ENCODE data around the gene STOX1. TPM values are rescaled to one million over a fixed set of nuclear protein-coding genes. Genes with fewer than 3 reads are reported as not detected.
"Not testable (repeated sequence)": the region's sequence is repeated elsewhere in the genome, so short reads cannot be mapped to it uniquely, and the experiment has no call there.

Gene STOX1
- total RNA-seq, 1 donor from 2014 or later: 2.5 TPM

- TF ChIP-seq CTCF (IDR thresholded peaks at IDR 0.05): no peak
- no peaks in the 10 kb centered on the region for H3K4me1 ChIP-seq
- no peaks in the 10 kb centered on the region for H3K27me3 ChIP-seq (ENCODE audit: low read depth)
- intact Hi-C loops (cut with DNase I): no loop called here
- no peak overlapping the region for H3K27ac ChIP-seq
- no peaks in the 10 kb centered on the region for H3K9me3 ChIP-seq
- no peak overlapping the region for H3K4me3 ChIP-seq
- DNase-seq (no peak), ATAC-seq (no peak)
- peaks cover 93% of the 10 kb centered on the region for H3K36me3 ChIP-seq
Measured at GRCh38 chr10:68934994-68935393, 107.7 kb downstream of the STOX1 start.

- ATAC-seq (no peak), DNase-seq (no peak)
- TF ChIP-seq CTCF (IDR thresholded peaks at IDR 0.05): no peak
- intact Hi-C loops (cut with DNase I): no loop called here
- H3K4me3 ChIP-seq: no peak overlapping the region
- no peaks in the 10 kb centered on the region for H3K9me3 ChIP-seq
- H3K27ac ChIP-seq: no peak overlapping the region
- peaks cover 99% of the 10 kb centered on the region for H3K36me3 ChIP-seq
- no peaks in the 10 kb centered on the region for H3K27me3 ChIP-seq (ENCODE audit: low read depth)
- no peaks in the 10 kb centered on the region for H3K4me1 ChIP-seq
Measured at GRCh38 chr10:68938117-68938516, 110.8 kb downstream of the STOX1 start.

- Histone ChIP-seq H3K27me3 (ENCODE audit: low read depth) (no peaks in the 10 kb centered on the region), H3K27ac (no peak overlapping the region), H3K36me3 (peaks cover 99% of the 10 kb centered on the region), H3K9me3 (no peaks in the 10 kb centered on the region), H3K4me1 (no peaks in the 10 kb centered on the region), H3K4me3 (no peak overlapping the region)
- intact Hi-C loops (cut with DNase I): no loop called here
- DNase-seq (no peak), ATAC-seq (no peak)
- TF ChIP-seq CTCF (IDR thresholded peaks at IDR 0.05): no peak
Measured at GRCh38 chr10:68938884-68939283, 111.6 kb downstream of the STOX1 start.

GRCh38 chr10:68940917-68941316, 113.6 kb downstream of the STOX1 start:
- intact Hi-C loops (cut with DNase I): not testable (repeated sequence)
- H3K36me3 ChIP-seq: peaks cover 98% of the 10 kb centered on the region

More at GRCh38 chr10:68940917-68941316, 113.6 kb downstream of the STOX1 start:
- not testable (repeated sequence) for H3K27ac ChIP-seq; H3K9me3 ChIP-seq; DNase-seq; ATAC-seq; H3K4me3 ChIP-seq; H3K4me1 ChIP-seq; H3K27me3 ChIP-seq (ENCODE audit: low read depth)

Other genes with a start within 250 kb of the STOX1 start
- 52.9 TPM for gene CCAR1, start 106.3 kb upstream of the STOX1 start, total RNA-seq
- gene DDX50, start 73.8 kb downstream of the STOX1 start, total RNA-seq: 29.3 TPM
- 43.4 TPM for gene DDX21, start 128.6 kb downstream of the STOX1 start, total RNA-seq
- gene KIFBP, start 161.3 kb downstream of the STOX1 start, total RNA-seq: 20.6 TPM